HG03097 (cell line): ENCODE results near the gene XPNPEP1.

Experiments
- ATAC-seq: cut with Tn5 transposase; IDR thresholded peaks from one replicate; pipeline ENCODE4 v1.9.1; 2021; ENCODE audit not compliant: unreplicated experiment, low FRiP score

The XPNPEP1 gene

DNA sequence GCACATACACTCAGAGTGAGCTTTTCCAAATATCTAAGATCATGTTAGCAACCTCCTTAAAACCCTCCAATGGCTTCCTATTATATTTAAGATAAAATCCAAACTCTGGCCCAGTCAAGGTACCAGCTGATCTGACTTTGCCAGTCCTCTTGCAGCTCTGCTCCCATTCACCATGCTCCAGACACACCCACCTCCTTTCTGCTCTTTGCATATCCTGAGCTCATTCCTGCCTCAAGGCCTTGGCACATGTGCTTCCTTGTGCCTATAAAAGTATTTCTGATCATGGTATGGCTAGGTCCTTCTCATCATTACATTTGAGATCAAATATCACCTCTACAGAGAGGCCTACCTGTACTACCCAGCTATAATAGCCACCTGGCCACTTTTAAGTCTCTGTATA is 27.5 kb downstream of the XPNPEP1 start:
- no peak for ATAC-seq

DNA sequence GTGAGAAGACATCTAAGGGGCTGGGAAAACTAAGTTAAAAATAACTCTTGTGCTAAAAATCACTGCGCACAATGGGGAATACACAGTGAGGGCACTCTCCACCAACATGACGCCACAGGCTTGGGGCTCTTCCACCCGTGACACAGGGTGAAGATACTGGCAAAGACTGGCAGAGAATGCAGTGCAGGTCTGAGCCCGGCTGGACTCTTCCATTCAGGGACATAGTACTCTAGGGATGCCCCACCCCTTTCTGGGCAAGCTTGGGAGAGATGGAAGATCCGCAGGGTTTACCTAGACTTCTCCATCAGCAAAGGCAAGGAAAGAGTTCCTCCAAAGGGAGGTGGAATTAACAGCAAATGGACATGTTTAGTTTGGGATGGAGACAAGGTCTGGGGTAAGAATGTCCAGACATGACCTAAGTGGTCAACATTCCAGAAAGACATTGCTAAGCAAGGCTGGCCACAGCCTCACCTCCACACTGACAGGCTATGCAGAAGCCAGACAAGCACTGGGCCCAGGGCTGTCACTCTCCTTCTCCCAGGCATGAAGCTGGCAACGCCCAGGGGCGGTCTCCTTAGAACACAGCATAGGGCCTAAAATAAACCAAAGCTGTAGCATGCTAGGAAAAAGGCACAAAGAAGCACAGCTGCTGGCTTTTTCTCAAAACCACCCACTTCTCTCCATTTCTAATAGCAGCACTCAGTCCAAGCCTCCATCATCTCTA is 28.1 kb downstream of the XPNPEP1 start:
- no peak for ATAC-seq

GRCh38 chr10:109894516-109894915 is 28.8 kb downstream of the XPNPEP1 start:
- ATAC-seq: no peak

DNA sequence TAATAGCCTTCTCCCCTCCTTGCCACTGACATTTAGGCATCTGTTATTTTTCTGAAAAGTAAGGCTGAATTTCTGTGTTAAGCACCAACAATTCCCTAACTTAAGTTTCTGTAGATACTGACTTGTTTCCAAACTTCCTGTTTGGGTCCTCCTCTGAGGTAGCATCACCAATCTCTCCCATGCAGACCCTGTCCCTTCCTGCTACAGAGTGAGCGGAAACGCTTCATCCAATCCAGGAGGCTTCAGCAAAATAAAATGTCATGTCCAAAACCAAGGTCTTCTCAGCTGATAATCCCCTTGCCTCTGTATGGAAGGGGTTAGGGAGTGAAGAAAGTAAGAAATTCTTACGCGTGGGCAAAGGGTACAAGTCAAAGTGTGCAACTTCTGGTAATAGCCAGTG is 29.9 kb downstream of the XPNPEP1 start:
- no peak for ATAC-seq

- ATAC-seq: no peak
These were observed 30.4 kb downstream of the XPNPEP1 start for GRCh38 chr10:109892931-109893330.

GRCh38 chr10:109892117-109892516 is 31.2 kb downstream of the XPNPEP1 start:
- no peak for ATAC-seq

- ATAC-seq: no peak
These were observed 32.2 kb downstream of the XPNPEP1 start for GRCh38 chr10:109891105-109891504.

- no peak for ATAC-seq
These were observed 33.4 kb downstream of the XPNPEP1 start for GRCh38 chr10:109889867-109890266.

GRCh38 chr10:109887776-109888175 is 35.5 kb downstream of the XPNPEP1 start:
- ATAC-seq: no peak

GRCh38 chr10:109887243-109887642 is 36.1 kb downstream of the XPNPEP1 start:
- no peak for ATAC-seq

DNA sequence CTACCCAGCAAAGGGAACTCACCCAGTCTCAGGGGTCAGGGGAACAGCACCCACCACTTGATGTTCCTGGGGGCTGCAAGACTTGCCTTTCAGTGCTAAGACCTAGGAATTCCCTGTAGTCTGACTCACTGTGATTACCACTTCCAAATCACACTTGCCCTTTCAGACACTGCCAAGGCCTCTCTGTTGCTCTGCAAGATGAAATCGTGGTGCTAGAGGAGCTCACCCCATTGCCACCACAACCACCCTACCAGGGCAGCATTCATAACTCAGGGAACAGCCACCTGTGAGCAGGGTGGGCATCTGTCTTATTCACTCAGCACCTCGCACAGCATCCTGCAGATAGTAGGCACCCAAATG is 36.5 kb downstream of the XPNPEP1 start:
- no peak for ATAC-seq

GRCh38 chr10:109886037-109886780 is 37.1 kb downstream of the XPNPEP1 start:
- ATAC-seq: no peak

- no peak for ATAC-seq
These were observed 39.2 kb downstream of the XPNPEP1 start for GRCh38 chr10:109883859-109884771.

DNA sequence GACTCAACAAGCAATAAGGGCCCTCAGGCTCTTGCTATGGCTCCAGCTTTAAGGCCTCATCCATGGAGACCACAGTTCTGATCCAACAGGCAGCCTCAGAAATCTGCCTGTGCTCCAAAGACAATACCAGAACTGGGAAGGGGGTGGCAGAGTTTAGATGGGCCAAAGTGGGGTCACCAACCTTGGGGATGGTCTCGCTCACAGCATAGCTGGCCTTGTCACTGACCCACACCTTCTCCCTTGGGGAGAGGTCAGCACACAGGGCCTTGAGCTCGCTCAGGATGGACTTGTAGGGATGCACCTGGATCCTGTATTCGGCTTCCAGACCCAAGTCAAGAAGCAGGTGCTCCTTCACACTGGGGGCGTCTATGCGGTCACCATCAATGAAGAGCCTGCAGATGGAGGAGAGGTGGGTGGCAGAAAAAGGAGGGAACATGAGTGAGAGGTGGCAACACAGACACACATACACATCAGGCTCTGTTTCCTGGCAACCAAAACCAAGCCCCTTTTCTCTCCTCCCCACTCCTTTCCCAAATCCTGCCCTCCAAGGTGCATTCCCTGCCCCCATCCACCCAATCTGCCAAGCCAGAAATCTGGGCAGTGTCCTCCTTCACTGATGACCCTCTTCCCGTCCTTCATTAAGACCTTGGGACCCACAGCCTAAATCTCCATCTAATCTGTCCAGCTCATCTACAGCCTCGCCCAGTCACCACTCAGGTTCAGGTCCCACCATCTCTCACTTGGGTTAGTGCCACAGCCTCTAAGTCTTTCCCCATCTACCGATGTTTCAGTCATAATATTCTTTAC is 40.9 kb downstream of the XPNPEP1 start:
- no peak for ATAC-seq

- ATAC-seq: no peak
These were observed 41.6 kb downstream of the XPNPEP1 start for GRCh38 chr10:109881769-109882057.

DNA sequence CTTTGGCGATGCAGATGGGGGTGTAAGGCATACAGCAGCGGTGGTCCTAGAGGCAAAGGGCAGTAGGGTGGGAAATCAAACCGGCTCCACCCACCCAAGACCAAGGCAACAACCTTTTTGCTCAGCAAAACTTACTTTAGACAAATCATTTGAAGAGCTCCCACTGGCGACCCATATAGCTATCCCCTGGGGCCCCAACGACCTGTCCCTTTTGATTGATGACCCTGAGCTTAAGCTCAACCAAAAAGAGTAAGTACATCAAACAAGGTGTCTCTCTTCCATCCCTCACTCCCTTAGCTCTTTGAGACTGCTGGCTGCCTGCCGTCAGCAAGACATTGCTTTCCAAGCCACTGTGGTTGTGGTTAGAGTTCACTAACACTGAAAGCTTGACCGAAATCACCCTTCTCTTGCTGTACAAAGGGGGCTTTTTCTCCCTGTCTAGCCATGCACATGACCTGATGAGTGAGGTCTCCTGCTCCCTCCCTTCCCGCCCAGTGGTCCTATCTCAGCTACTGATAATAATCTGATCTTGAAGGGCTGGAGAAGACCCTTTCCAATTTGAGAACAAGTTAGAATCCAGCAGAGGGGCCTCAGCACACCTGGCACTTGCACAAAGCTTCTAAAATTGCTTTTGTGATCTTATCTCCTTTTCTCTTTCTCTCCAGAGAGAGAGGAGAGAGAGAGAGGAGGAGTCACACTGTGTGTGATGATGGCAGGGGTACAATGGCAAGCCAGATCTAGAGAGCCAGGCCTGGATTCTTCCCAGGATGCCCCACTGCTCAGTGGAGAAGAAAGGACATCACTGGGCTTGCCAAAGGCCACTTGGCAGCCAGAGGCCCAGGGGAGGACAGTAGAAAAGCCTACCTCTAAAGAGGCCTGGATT is 42.2 kb downstream of the XPNPEP1 start:
- ATAC-seq: no peak

DNA sequence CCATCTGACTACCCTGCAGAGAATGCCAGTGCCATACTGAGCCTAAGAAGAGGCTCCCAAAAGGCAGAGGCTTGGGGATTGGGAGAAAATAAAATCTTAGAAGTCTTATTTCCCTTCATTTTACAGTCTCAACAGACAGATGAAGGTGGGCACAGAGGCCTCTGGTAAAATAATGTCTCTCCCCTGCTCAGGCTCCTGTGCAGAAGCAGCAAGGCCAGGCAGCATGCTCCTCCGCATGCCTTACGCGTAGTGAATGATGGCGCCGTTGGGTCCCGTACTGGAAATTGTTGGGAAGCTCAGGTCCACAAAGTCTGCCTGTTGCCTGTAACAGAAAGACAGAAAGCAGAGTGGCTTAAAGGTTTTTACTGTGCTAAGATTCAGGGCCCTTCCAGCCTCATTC is 45.8 kb downstream of the XPNPEP1 start:
- ATAC-seq: no peak

- ATAC-seq: no peak
These were observed 47.2 kb downstream of the XPNPEP1 start for GRCh38 chr10:109875828-109876821.
